Astrocyte (in vitro differentiated cells and primary cell): ENCODE results near the gene MAP7.

Experiments used
- EZH2 ChIP-seq: IDR thresholded peaks from 2 replicates; pipeline ENCODE4 v1.6.1; 2012; ENCODE audit warnings: mild to moderate bottlenecking, low read length, inconsistent platforms; ENCODE audit not compliant: insufficient read depth
- TF ChIP-seq, protein P1 (sequence below): IDR thresholded peaks from 2 replicates; pipeline ENCODE4 v1.5.1; 2011; ENCODE audit warnings: low read depth, mild to moderate bottlenecking, inconsistent platforms, low read length, moderate library complexity; ENCODE audit not compliant: insufficient read depth

DNA sequence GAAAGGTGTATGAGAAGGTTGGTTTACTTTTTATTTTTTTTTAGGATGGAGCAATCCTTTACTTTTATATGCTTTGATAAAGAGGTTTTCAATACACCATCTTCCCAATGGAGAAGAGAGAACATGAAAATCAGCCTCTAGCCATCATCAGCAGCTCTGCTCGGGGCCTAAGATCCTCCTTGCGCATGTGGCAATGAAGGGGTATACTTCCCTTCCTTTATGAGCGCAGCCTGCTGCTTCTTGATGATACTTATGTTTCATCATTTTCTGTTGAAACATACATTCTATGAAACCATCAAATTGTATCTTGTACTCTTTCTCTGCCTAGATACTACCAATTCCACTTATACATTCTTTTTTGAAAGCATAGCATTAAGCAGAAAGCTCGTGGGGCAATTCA, 74.5 kb downstream of the MAP7 start:
- TF ChIP-seq, protein P1, sequence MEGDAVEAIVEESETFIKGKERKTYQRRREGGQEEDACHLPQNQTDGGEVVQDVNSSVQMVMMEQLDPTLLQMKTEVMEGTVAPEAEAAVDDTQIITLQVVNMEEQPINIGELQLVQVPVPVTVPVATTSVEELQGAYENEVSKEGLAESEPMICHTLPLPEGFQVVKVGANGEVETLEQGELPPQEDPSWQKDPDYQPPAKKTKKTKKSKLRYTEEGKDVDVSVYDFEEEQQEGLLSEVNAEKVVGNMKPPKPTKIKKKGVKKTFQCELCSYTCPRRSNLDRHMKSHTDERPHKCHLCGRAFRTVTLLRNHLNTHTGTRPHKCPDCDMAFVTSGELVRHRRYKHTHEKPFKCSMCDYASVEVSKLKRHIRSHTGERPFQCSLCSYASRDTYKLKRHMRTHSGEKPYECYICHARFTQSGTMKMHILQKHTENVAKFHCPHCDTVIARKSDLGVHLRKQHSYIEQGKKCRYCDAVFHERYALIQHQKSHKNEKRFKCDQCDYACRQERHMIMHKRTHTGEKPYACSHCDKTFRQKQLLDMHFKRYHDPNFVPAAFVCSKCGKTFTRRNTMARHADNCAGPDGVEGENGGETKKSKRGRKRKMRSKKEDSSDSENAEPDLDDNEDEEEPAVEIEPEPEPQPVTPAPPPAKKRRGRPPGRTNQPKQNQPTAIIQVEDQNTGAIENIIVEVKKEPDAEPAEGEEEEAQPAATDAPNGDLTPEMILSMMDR = no peak
- no peak for TF ChIP-seq EZH2
